Head of caudate nucleus (tissue), 42 donors: ENCODE measurements around the gene IL1RL2.

ENCODE experiments used
- DNase-seq, 42 donors: peaks; one replicate each; pipeline versions ENCODE4 v3.0.0 to v3.0.0-alpha.2; 2020 to 2021; ENCODE audit warnings: mixed read lengths in 7 of 42
- intact Hi-C: fragments of 100-400 bp; cut with DNase I; formaldehyde crosslinking; loops from one replicate; pipeline ENCODE4 v1.15.0; 2022

Gene IL1RL2

GRCh38 chr2:102155703-102156515 is 30.9 kb upstream of the IL1RL2 start:
- DNase-seq = no peak
- intact Hi-C loops = no loop called here

GRCh38 chr2:102158011-102158755 is 28.6 kb upstream of the IL1RL2 start:
- intact Hi-C loops = no loop called here
- no peak for DNase-seq

DNA sequence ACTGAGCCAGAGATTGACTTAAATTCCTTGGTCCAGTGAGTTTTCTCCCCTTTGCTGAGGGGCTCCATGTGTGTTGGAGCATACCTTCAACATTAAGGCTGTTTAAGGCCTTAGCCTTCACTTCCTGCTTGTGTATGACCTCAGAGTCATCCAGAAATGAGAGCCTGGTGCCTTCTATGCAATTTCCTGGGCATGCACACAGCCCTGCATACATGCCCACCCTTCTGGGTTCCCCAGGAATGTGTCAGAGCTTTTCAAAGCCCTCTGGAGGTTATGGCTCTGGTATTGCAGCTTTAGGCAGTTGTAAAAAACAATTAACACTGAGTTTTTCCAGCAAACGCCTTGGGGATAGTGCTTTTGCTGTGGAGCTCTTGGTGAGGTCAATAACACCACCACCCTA is 27.5 kb upstream of the IL1RL2 start:
- intact Hi-C loops = no loop called here
- DNase-seq = no peak

DNA sequence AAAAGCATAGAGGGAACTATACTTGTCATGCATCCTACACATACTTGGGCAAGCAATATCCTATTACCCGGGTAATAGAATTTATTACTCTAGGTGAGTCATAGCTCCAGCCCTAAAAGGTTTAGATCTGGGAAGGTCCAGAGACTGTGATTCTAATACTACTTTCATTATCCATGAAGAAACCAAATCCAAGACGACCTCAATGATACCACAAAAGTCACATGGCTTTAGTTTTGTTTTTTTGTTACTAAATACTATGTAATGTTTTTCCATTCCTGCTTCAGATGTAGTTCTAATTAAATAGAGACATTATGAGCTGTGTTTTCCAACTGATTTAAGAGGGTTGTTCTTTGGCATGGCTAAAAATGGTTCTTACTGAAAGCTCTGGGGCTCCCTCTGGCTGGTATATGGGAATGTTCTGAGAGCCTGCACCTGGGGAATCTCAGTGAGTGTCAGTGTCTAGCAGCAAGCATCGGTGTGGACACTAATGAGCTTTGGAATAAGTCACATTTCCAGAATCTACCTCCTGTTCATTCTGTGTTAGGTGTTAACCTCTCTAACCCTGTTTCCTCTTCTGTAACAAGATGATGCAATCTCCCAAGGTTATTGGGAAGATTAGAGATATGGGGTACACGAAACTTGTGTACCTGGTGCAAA is 20.5 kb upstream of the IL1RL2 start:
- intact Hi-C loops = no loop called here
- DNase-seq = peak in 8 of 42 donors; percentile 7 to 52 (median 27)

DNA sequence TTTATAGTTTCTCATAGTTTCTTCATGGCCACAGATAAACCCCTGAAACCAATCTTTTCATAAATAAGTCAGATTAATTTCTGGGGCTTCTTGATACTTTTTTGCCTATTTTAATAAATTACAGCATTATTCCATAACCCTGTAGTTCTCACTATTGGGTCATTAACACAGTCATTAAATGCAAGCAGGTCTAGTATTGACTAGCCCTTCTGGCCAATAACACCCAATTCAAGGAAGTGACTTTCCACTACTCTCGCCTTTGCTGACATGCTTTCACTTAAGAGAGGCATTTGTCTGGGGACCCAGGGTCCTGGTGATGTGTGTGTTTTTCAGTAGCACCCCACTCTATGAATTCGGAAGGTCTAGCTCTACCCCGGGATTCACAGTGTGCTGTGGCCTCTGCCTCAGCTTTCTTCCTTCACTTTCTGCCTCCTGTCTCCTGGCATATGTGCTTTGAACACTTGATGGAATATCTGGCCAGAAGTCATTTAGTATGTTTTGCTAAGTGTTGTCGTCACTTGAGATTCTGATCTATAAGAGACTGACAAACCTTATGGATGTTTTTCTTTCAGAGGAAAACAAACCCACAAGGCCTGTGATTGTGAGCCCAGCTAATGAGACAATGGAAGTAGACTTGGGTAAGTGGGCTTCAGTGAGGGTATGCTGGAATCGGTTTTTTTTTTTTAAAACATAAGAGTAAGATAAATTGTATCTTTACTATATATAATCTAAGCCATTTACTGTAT is 18.6 kb upstream of the IL1RL2 start:
- DNase-seq = no peak
- intact Hi-C loops = no loop called here

DNA sequence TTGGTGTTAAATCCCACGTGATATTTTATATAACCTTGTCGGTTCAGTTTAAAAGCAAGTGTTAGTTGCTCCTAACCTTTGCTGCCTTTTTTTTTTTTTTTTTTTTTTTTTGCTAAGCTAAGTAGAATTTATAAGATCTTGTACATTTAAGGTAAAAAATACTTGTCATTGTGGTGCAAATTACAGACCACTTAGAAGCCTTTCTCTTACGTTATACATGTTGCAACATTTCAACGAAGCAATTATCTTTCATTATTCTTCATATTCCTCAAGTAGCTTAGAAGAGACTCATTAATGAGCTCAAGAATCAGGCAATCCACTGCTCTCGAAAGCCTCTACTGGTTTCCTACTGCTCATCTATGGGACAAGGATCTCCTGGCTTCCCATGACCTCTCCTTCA is 14.9 kb upstream of the IL1RL2 start:
- intact Hi-C loops = no loop called here
- no peak for DNase-seq

GRCh38 chr2:102172745-102173144 is 14.1 kb upstream of the IL1RL2 start:
- no peak for DNase-seq
- intact Hi-C loops = no loop called here

- no peak for DNase-seq
- intact Hi-C loops = no loop called here
Measured at GRCh38 chr2:102176172-102176571, 10.7 kb upstream of the IL1RL2 start.

DNA sequence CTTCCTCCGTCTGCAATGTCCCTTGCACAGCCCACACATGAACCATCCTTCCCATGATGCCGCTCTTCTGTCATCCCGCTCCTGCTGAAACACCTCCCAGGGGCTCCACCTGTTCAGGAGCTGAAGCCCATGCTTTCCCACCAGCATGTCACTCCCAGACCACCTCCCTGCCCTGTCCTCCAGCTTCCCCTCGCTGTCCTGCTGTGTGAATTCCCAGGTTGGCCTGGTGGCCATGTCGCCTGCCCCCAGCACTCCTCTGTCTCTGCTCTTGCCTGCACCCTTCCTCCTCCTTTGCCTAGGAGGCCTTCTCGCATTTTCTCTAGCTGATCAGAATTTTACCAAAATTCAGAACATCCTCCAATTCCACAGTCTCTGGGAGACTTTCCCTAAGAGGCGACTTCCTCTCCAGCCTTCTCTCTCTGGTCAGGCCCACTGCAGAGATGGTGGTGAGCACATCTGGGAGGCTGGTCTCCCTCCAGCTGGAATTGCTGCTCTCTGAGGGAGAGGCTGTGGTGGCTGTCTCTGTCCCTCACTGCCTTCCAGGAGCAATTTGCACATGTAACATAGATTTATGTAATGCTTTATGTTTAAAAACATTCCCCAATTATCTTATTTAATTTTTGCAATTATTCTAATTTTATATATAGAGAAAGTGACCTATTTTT is 8.9 kb upstream of the IL1RL2 start:
- intact Hi-C loops = no loop called here

DNA sequence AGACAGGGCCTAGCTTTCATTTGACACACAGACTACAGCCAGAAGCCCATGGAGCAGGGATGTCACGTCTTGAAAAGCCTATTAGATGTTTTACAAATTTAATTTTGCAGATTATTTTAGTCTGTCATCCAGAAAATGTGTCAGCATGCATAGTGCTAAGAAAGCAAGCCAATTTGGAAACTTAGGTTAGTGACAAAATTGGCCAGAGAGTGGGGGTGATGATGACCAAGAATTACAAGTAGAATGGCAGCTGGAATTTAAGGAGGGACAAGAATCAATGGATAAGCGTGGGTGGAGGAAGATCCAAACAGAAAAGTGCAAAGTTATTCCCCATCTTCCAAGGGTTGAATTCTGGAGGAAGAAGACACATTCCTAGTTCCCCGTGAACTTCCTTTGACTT is 7.8 kb upstream of the IL1RL2 start:
- intact Hi-C loops = no loop called here
- DNase-seq = no peak

More for the DNA sequence above, 8.9 kb upstream of the IL1RL2 start:
- DNase-seq = no peak

- intact Hi-C loops = loop anchor here (10.0 kb wide), 1 partner anchor 55 kb away; no protein-coding TSS in a partner anchor
- DNase-seq = no peak
Measured at GRCh38 chr2:102179788-102180686, 6.8 kb upstream of the IL1RL2 start.

GRCh38 chr2:102180687-102180999 is 6.2 kb upstream of the IL1RL2 start:
- intact Hi-C loops = loop anchor here (10.0 kb wide), 1 partner anchor 54 kb away; no protein-coding TSS in a partner anchor
- no peak for DNase-seq

DNA sequence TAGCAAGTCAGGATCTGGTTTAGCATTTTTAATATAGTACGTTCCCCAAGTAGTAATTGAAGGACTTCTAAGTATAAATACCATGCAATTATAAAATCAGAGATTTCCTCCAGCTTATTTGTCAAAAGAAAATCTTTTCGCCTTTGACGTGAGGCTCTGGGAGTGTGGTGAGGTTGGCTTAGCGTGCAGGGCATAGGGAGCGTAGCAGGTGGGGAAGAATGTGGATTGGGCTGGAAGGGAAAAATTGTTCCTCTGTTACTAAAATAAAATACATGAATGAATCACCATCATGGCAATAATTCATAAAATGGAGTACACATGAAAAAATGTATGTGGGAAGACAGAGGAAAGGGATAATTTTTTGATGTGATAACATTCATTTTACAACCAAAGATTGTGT is 5.4 kb upstream of the IL1RL2 start:
- no peak for DNase-seq
- intact Hi-C loops = loop anchor here (10.0 kb wide), 1 partner anchor 53 kb away; no protein-coding TSS in a partner anchor

DNA sequence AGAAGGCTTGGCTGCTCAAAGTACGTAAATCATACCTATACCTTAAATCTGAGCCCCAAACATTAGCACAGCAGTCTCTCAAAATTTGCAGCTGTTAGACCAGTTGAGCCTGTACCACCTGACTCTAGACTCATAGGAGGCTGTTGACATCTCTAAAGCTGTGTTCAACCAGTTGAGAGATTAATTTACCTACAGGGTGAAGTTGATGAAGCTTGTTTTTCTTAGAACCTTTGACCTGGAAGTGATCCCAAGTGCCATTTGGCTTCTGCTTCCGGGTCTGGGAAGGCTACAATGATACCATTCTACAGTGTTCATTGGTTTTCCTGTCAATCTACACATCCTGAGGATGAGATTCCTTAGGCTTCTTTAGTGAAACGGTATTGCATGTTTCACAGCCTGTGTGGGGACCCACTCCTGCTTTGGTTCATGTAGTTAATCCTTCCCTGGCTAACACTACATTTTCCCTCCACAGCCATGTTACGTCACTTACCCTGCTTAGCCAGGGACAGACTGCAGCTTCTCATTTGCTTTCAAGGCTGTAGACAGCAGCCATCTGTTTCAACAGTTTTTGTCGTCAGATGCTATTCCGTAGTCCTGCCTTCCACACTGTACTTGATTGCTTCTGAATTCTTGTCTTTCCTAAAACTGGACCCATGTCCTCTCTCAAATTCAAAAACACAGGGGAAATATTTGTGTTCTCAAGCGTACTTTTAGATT is 4.7 kb upstream of the IL1RL2 start:
- no peak for DNase-seq
- intact Hi-C loops = loop anchor here (10.0 kb wide), 1 partner anchor 53 kb away; no protein-coding TSS in a partner anchor

- intact Hi-C loops = loop anchor here (10.0 kb wide), 1 partner anchor 51 kb away; no protein-coding TSS in a partner anchor
- DNase-seq = no peak
Measured at GRCh38 chr2:102184018-102184417, 2.8 kb upstream of the IL1RL2 start.

DNA sequence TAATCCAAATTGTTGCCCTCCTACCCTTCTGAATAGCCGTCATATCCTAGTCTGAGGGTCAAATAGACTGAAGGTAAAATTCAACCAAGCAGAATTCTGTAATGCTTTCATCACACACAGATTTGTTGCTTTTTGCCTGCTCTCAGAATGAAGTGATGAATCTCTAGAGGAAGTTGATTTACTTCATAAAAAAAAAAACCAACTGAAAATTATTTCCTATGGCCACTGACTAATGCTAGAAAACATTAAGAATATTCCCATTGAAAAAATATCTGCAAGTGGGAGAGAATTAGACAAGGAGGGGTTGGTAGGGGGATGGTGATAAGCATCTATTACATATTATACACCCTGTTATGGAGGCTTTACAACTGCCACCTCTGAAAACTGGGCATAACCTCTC is 2.3 kb upstream of the IL1RL2 start:
- intact Hi-C loops = loop anchor here (10.0 kb wide), 1 partner anchor 50 kb away; no protein-coding TSS in a partner anchor
- no peak for DNase-seq

- DNase-seq = peak in 6 of 42 donors; percentile 7 to 55 (median 19)
- intact Hi-C loops = loop anchor here (10.0 kb wide), 1 partner anchor 49 kb away; no protein-coding TSS in a partner anchor
Measured at GRCh38 chr2:102185347-102185746, 1.5 kb upstream of the IL1RL2 start.
